ENCODE results near the gene FHIT.

The FHIT gene

DNA sequence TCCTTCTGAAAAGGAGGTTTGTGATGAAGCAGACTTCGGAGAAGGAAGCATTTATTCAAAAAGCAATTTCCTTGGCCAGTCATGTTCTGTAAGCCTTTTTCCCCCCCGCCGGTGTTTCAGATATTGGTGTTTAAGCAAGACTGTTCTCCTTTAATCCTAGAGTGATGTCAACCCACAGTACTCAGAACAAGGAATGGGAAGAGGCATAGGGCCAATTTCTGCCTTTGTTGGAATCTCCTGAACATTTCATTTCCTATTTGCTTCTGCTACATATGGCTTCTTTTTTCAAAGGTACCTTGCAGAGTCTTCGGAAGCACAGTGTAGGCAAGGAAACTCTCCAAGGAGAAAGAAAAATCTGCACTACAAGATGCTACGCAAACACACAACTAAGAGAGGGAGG lies 1488.3 kb downstream of the FHIT start:
- no peak for DNase-seq (ENCODE audit: low spot score)

DNA sequence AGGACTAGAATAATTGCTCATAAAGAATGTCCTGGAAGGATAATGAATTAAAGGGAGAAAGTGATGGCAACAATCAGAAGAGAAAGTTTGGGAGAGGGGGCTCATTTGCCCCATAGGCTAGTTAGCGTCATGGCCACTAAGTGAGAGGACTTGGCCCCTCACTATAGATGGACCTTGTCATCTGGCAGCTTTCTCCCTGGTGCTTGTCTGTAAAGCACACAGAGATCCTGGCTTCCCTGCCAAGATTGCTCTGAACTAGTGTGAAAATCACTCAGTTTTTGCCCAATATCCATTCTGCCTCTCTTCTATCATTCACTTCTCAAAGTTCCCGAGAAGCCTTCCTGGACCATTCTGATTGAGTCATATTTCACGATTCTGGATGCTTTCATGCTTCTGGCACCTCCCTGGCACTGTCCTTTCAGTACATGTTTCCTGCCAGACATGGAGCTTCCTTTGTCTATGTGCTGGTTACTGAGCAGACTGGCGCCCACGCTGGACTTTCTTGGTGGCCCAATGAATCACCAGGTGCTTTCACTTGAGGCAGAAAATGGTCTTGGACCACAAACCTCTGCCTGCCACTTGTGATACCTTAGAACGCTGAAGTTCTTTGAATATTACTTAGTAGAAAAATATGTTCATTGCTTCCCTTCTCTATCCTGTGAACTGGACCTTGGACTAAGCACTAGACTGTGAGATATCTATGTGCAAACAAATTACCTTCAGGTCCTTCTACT lies 1491.8 kb downstream of the FHIT start:
- DNase-seq (ENCODE audit: low spot score), result peak; percentile 5

DNA sequence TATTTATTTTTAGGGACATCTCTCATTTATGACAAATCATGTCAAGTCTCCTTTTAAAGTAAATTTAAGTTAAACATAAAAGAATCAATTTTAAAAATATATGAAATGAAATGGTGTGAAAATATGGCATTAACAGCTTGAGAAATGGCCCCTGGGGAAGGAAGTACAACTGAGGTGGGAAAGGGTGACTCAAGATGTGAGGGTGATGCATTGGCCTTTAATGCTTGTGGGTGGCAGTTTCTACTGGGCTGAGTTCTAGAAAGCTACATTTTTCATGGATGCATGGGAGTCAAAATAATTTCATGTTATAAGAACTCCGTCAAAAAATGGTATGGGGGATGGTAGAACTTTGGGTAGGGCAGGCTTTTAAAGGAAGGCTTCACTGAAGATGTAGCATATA lies 1492.6 kb downstream of the FHIT start:
- DNase-seq (ENCODE audit: low spot score), result no peak

DNA sequence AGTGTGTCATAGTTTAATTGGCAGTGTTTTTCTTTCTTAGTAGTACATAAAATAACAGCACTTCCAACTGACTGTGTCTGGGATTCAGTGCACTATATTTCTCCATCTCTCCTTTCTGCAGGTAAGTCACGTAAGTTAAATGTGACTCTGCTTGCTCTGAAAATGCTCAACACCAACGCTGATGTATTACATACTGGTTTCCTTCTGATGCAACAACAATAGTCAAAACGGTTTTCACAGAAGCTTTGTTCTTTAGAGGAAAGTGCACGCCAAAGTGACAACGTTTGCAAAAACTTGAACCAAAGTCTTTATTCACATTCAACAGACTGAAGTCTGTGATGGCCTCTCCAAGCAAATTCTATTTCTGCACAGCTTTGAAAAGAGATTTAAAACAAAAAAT lies 1494.3 kb downstream of the FHIT start:
- DNase-seq (ENCODE audit: low spot score), result no peak

DNA sequence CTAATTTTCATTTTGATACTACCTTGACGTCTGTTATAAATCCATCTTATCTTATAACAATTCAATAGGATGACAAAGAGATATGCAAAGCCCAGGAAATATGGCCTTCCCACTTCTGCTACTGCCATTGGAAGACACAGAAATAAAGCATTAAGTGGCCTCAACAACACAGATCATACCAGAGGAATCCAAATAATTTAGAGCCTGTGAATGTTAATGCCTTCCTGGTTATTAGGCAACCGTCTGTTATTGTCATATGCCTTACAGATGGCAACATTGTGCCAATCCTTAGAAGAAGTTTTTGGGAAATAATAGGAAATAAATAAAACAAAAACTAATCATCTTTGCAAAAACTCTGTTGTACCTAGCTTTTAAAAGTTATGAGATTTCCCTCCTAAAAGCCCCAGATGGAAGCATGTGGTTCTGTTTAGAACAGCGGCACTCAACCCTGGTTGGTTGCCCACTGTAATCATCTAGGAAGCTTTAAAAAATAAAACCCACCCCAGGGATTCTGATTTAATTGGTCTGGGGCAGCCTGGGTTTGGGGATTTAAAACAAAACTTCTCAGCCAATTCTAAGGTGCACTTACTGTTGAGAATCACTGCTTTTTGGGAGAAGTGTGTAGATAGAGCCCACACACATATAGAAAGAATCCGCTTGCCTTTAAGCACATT lies 1496.7 kb downstream of the FHIT start:
- no peak for DNase-seq (ENCODE audit: low spot score)

DNA sequence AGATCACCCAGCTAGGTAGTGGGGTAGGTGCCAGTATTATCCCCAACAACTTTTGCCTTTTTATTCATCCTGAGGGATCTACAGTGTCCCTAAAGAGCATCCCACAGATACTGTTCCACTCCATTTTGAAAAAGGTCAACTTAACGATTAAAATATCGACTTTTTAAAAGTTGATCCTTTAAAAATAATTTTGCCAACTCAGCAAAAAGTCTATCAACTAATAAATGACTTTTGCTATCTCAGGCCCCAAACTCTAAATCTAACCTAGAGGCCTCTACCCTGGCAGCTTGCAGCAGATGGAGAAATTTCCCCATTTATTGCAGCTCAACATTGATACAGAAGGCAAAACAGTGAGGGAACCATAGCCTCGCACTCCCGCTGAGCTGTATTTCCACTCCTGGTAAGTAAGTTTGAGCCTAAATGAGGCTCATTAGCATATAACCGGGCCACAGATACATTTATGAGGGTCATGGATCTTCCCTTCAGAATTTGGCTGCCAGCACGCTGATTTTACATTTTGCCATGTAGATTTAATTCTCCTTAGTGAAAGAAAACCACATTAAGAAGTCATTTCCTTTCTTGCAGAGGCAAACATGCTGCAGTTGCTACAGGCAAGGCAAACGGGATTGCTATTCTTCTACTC lies 1497.3 kb downstream of the FHIT start:
- no peak for DNase-seq (ENCODE audit: low spot score)

DNA sequence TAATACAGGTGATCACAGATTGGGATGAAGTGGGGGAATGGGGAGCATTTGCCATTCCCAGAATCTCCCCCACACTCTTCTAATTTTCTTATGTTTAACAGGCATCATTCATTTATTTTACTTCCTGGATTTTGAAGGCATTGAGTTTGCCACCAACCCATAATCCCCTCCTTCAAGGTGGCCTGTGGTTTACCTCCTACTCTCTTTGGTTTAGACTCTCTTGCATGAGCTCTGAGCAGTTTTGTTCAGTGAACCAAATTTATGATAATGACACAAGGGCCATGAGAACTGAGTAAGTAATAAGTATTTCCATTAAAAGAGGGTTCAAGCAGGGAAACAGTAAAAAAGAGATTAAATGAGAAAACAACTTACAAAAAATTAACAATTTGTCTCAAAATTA lies 1498.3 kb downstream of the FHIT start:
- no peak for DNase-seq (ENCODE audit: low spot score)

DNA sequence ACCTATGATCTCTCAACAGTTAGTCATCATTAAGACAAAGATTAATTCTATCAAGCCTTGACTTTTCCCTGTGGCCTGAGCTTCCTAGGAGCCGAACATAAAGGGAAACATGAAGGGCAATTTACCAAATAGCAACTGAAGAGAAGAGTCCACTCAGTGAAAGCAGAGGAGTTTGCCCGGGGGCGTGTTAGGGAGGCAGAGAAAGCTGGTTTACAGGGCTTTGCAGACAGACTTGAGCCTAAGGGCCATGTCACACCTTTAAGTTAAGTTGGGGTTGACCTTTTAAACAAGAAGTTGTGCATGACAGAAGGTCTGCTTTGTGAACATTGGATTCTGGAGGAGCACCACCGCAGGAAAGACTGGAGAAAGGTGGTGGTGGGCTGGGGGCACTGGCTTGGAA lies 1499.6 kb downstream of the FHIT start:
- no peak for DNase-seq (ENCODE audit: low spot score)

DNA sequence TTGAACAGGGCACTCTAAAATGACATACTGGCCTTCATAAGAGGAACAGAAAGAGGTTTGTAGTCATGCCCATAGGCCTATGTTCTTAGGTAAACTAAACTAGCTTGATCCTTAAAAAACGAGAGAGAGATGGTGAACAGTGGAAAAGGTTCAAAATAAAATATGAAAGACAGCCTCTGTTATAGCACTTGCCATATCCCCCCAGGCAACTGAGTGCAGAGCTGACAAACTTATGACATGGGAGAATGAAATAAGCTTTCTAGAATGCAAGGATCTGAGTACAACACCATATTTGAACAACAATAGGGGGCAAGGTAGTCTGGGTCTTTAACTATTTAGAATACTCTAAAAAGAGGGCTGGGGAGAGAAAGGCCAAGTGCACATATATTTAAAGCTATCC lies 1500.9 kb downstream of the FHIT start:
- no peak for DNase-seq (ENCODE audit: low spot score)

DNA sequence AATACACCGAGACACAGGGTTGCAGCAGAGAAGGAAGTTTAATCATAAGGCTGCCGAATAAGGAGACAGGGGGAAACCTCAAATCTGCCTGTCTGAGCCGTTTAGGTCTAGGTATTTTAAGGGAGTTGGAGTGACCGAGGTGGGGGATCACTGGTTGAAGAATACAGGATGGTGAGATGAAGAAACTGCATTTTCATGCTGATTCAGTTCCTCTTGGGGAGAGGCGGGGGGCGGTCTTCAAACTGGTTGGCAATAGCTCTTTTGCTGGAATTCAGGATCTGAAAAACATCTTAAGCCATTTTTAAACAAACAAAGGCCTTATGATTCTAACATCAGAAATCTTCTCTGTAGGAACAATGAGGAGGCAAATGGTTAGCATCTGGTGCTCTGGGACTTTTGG lies 1502.0 kb downstream of the FHIT start:
- DNase-seq (ENCODE audit: low spot score), result no peak

DNA sequence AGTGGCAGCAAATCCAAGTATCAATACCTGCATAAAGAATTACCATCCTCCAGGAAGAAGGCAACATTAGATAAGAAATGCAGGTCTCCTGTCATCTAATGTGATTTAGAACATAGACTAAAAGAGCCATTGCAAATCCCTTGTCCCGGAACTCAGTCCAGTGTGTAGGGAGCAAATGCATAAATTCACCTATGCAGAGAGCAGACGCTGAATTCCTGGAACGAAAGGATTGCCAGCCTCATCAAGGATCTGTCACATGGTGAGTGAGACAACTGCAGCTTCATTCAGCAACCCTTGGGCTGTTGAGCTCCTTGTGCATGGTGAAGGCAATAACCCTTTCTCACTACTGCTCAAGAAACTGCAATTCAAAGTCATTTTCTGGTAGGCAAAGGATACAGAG lies 1504.7 kb downstream of the FHIT start:
- no peak for DNase-seq (ENCODE audit: low spot score)

DNA sequence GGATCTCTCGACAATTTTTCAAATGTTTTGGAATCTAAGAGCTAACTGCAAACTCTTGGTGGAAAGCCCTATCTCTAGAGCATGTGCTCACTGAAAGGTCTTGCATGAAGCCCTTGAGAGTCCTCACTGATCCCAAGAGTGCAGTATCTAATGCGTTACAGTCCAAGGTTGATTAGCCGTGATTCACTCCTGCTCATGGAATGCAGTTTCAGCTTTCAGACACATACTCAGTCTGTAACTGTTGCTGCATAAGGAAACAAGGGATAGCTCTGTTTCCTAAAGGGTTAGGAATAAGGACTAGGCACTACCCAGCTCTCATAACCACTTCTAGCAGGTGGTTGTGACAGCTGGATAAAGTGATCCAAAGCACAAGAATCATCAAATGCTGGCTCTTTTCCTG lies 1514.0 kb downstream of the FHIT start:
- no peak for DNase-seq (ENCODE audit: low spot score)

DNA sequence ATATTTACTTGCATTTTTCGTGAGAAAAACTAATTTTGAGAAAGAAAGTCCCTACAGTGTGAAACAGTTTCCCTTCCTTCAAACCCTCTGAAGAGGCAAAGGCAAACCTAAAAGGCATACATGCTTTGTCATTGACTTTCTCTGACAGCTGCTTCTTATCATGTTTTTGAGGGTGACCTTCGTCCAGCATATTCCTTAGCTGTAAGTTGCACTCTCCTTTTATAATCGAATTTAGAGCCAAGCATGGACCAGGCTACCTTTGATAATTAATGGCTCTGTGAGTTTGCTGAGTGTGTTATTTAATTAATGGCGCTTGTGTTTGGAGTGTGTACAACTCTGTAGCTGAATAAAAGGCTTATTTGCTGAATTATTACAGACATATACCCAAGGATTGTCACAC lies 1517.2 kb downstream of the FHIT start:
- no peak for DNase-seq (ENCODE audit: low spot score)

DNA sequence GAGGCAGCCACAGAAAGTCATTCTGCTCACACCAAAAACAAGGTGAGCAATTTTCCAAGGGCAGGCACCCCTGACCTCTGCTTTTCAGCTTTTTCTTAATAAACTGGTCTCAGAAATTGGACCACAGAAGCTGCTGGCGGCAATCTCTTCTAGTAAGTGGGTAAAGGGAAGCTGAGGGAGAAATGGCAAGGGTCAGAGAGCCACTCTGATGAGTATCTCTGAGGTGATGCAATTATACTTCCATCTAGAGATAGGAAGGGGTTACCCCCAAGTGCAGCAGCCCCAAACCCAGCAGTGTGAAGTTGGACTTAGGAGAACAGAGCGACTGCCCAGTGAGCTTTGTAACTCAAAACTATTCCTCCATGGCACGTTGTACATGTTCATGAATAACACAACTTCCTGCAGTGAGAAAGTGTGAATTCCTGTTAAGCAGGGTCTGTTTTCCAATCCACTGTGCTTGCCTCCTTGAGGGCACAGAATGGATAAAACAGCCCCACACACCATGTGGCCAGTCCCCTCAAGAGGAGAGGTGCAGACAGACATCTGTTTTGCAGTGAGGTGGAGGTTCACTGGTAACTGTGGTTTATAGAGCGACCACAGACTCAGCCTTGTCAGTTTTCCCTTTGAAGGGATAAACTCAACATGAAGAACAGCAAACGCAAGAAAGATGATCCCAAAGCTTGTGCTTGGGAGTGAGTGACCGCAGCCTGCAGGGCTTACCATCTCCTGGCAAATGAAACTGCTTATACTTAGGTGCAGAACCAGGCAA lies 1518.0 kb downstream of the FHIT start:
- no peak for DNase-seq (ENCODE audit: low spot score)

DNA sequence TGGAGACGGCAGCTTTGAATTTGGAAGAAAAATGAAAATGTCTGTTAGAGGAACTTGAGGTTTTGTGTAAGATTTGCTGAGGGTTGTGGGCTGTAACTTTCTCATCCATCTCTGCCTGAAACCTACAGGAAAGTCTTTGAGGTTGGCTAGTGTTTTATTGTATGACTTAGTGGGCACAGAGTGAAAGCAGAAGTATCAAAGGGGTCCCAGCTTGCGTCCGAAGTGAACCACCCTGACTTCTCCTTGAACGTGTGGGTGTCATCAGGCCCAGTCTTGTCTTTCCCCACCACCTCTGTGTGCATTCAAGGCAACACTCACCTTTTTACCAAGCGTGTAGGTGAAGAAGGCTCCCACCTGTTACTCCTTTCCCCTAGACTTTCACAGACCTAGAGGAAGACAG lies 1519.3 kb downstream of the FHIT start:
- DNase-seq (ENCODE audit: low spot score), result no peak

DNA sequence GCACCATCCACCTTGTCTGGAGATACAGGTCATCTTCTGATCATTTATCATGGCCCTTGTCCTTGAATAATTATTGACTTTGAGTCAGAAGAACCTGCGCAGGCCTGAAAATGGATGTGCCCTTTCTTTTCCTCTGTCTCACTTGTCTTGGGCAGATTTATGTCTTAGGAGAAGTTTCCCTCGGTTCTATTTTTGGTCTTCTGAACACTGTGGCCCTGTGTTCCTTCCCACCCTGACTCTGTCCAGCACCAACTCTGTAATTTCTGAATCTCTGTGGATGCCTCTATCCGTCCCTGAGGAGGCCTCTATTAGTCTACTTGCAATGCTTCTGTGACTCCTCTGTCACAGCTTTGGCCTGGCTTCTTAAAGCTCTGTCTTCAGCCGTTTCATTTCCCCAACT lies 1520.7 kb downstream of the FHIT start:
- DNase-seq (ENCODE audit: low spot score), result no peak

DNA sequence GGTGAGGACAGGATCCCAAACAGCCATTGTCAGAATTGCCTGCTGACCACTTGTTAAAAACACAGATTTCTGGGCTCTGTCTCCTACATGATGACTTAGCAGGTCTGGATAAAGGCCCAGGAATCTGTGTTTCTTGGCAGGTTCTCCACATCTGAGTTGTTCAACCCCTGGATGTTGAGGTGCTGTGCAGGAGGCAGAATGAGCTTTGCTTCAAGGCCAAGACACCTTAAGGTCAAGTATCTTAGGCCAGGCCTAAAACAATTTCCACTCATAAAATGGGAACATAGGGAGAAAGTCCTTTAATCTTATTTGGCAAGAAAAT lies 1522.7 kb downstream of the FHIT start:
- DNase-seq (ENCODE audit: low spot score), result no peak

DNA sequence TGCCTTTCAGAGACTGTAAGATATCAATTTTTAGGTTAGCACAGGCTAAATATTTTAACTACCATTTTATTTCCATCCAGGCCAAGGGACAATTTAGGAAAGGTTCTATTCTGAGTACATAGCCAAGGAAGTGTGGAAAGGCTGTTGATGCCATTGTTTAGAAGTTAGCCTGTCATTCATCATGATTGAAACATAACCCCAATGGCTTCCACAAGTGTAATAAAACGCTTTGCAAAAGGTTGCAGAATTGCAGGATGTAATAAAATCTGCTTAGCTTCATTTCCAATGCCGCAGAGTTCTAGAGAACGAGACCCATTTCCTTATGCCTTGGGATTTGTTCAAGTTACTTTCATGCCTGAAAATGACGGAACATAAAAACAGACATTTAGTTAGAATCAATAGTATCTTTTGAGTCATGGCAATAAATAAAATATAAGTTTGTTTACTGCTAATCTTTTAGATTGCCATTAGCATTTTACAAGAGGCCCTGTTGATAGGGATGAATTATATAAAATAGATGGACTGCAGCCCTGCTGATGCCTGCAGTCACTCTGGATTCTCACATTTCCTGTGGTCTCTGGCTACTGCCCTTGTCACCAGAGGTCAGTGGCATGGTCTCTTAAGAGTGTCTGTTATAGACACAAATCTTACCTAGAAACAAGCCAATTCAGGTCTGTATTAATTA lies 1523.2 kb downstream of the FHIT start:
- DNase-seq (ENCODE audit: low spot score), result no peak

DNA sequence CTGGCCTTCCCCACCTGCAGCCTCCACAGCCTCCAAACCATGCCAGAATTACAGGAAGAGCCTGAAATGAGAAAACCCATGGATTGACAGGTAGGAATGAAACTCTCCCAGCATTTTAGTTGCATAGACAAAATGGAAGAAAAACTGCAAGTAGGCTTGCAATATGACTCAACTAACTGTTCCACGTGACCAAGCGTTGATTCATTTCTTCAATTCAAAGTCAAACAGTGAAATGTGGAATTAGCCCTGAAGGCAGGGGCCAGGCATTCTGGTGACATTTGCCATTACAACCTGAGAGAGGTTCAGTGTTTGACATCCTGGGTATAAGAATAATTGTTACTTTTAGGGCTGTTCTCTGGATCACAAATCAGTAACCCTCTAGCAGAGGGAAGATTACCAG lies 1525.0 kb downstream of the FHIT start:
- DNase-seq (ENCODE audit: low spot score), result no peak

DNA sequence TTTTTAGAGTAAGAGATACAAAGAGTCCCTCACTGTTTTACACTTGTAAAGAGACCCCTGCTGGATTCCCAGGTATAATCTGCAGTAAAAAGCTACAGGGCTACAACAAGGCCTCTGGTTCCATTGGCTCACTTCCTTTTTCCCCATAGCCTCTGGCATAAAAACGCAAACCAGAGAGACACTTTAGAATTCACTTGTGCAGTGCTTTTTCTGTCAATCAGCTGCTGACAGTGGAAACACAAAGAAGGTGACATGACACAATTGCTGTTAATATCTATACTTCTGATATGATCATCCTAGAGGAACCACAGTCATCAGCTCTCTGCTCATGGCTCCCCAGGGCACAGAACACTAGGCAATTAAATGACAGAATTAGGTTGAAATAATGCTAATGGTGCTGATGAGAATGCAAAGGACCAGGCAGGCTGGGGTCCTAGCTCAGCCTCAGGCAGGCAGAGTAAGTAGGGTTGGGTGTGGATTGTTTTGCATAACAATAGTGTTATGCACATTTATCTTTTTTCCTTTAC lies 1533.5 kb downstream of the FHIT start:
- no peak for DNase-seq (ENCODE audit: low spot score)

DNA sequence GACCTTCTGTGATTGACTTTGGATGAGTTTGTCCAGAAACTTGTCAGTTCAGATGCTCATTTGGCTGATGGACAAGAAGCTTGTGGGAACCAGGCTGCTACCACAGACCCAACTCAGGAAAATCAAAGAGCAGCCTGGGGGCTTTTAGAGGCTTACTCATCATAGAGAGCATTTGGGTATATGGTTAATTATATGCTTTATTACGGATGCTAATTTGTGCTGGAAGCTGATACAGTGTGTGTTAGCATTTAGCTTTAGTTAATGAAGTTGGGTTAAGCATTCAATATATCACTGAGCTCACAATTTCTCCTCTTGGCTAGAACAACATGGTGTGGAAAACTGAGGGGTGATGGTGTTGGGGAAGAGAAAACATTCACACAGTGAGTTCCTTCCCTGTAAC lies 1537.2 kb downstream of the FHIT start:
- DNase-seq (ENCODE audit: low spot score), result no peak

DNA sequence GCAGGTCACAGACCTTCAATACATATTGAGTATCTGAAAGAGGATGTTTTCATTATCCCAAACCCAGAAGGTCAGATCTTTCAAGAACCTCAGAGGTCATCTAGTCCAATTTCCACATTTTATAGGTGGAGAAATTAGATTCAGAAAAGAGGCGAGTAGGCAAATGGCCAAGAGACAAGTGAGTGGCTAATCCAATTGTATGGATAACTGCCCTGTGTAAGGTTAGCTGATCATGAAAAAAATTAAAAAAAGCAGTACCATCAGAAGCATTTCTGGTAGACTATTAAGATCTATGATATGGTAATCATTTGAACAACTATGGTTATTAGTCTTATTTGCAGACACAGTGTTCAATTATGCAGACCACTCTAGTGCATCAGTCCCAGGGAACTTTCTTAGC lies 1540.7 kb downstream of the FHIT start:
- no peak for DNase-seq (ENCODE audit: low spot score)

Data from kidney capillary endothelial cell (primary cell).